Spleen (tissue), 11 donors: ENCODE measurements around the gene DGKG. TPM values are rescaled to one million over a fixed set of nuclear protein-coding genes. Genes with fewer than 3 reads are reported as not detected.

Source experiments
- DNase-seq: peaks from one replicate; pipeline ENCODE4 v3.0.0-alpha.2; 2020
- H3K27ac ChIP-seq, 8 donors: fragments of 200-600 bp; sonication (generic) in 7 of 8; 1 replicate in 4 of 8; 2 replicates in 4 of 8; pipeline versions ENCODE4 v1.5.0 to v1.8.0; 2016 to 2021; ENCODE audit warnings: inconsistent platforms in 4 of 8, mild to moderate bottlenecking in 4 of 8, moderate library complexity in 1 of 8
- H3K27me3 ChIP-seq, 7 donors: fragments of 200-600 bp; sonication (generic) in 6 of 7; replicated peaks in 1 of 7; 1 replicate in 4 of 7; 2 replicates in 3 of 7; pipeline versions ENCODE4 v1.5.0 to v1.8.0; 2016 to 2021; ENCODE audit warnings: inconsistent platforms in 3 of 7, mild to moderate bottlenecking in 1 of 7
- H3K36me3 ChIP-seq, 6 donors: fragments of 200-600 bp; sonication (generic) in 5 of 6; 1 replicate in 4 of 6; 2 replicates in 2 of 6; pipeline versions ENCODE4 v1.5.0 to v1.8.0; 2016 to 2021; ENCODE audit warnings: inconsistent platforms in 2 of 6
- H3K4me1 ChIP-seq, 6 donors: fragments of 200-600 bp; sonication (generic) in 5 of 6; 1 replicate in 3 of 6; 2 replicates in 3 of 6; pipeline versions ENCODE4 v1.5.0 to v1.8.0; 2016 to 2021; ENCODE audit warnings: inconsistent platforms in 3 of 6
- H3K4me3 ChIP-seq, 8 donors: fragments of 200-600 bp; sonication (generic) in 7 of 8; 1 replicate in 4 of 8; 2 replicates in 4 of 8; pipeline versions ENCODE4 v1.5.0 to v1.8.0; 2016 to 2021; ENCODE audit warnings: inconsistent platforms in 4 of 8, mild to moderate bottlenecking in 4 of 8, moderate library complexity in 2 of 8
- H3K9me3 ChIP-seq, 8 donors: fragments of 200-600 bp; sonication (generic) in 7 of 8; 1 replicate in 4 of 8; 2 replicates in 4 of 8; pipeline versions ENCODE4 v1.5.0 to v1.8.0; 2016 to 2021; ENCODE audit warnings: inconsistent platforms in 4 of 8
- POLR2A ChIP-seq, 3 donors: fragments of 450-650 bp; IDR thresholded peaks; one replicate each; pipeline ENCODE4 v1.5.1; 2017; ENCODE audit warnings: antibody characterized with exemption in 3 of 3, mild to moderate bottlenecking in 1 of 3
- POLR2AphosphoS5 ChIP-seq, 3 donors: sonication (generic); formaldehyde crosslinking; IDR thresholded peaks; one replicate each; pipeline ENCODE4 v1.5.1; 2017; ENCODE audit warnings: antibody characterized with exemption in 3 of 3
- WGBS, 5 donors: extraction: QIAGEN DNeasy Blood & Tissue Kit in 3 of 5; methylation state at CpG; one replicate each; pipeline versions ENCODE4 v1.1.5 to v1.1.7; 2013 to 2018; 5-methylcytosine and 5-hydroxymethylcytosine counted together
- intact Hi-C: fragments of 100-400 bp; cut with DNase I; formaldehyde crosslinking; loops from one replicate; pipeline ENCODE4 v1.15.0; 2023; ENCODE audit warnings: low total_unique reads
- polyA plus RNA-seq, 3 donors: library from polyadenylated mRNA; stranded (reverse); fragments of 200-250 nt; gene quantifications; one replicate each; pipeline ENCODE4 v1.2.1, GENCODE V29; 2013
- total RNA-seq, 7 donors: library from RNA; depleted of rRNA in 3 of 7; stranded (reverse); fragments of >200 nt in 3 of 7; fragmentation: NEBNext Ultra II Directional in 4 of 7; extraction: Animal tissue kit (Norgen Biotek cat#: 25700) in 4 of 7; gene quantifications; one replicate each; pipeline versions ENCODE4 v1.1.0 to v1.2.1, GENCODE V29; 2016 to 2021
- TF ChIP-seq, protein P1 (sequence below), 11 experiments: fragments of 200-600 bp in 7 of 11; fragments of 450-650 bp in 4 of 11; sonication (generic) in 4 of 11; IDR thresholded peaks in 8 of 11; conservative IDR thresholded peaks in 3 of 11; 1 replicate in 7 of 11; 2 replicates in 4 of 11; pipeline versions ENCODE4 v1.4.0 to v1.8.0; 2016 to 2021; ENCODE audit warnings: antibody characterized with exemption in 11 of 11, inconsistent platforms in 4 of 11, mild to moderate bottlenecking in 1 of 11
- donor health status: healthy with polysubstance abuse.
- donor health status: DM: no; HTN: no; CAD: no; lungs with moderate emphysema.
- donor health status: DM: no; HTN: no; CAD: no.
- donor health status: Bipolar disorder and iron deficiency.
- donor health status: healthy.
- donor health status: DM: no; HTN: no; CAD: no.
- donor health status: DM: yes; HTN: yes; CAD: no.

DGKG gene
- total and polyA plus RNA-seq, 10 donors, result 0.22 to 7.7 (median 5.4) TPM

DNA sequence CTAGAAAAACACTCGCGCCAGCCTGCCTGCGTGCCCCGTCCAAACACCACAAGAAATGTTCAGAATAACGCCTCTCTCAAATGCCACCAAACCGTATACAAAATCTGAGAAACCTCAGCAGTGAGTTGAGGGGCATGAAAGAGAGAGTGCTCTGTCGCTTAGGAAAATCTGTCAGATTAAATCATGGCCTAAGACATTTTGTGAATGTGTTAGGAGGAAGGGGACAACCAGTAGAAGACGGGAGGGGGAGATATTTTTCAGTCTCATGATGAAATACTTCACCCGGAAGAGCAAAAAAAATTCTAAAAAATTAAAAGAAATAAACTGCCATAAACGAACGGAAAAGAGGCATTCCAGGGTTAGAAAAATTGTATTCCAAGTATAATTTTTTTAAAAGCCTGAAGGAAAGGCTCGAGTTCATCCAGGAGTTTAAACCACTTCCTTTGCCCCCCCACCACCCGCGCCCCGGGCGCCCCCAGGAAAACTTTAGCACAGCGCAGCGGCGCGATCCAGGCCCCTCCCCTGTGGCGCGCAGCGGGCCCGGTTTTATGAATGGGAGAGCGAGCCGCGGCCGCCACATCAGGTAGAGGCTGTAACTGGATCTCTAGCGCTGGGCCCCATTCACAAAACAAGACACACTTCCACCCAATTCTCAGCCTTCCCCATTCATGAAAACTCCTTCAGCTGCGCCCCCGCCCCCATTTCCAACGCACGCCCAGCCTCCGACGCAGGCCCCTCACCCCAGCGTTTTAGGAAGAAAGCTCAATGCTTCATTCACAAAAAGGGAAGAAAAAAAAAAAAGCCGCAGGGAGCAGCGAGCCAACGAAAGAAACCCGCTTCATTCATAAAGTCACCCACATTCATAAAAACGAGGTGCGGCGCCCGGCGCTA is 254.6 kb downstream of the DGKG start:
- intact Hi-C loops, result no loop called here
- Histone ChIP-seq H3K4me1 (peaks cover 12 to 56% (median 42%) of the 10 kb centered on the region in 6 donors), H3K36me3 (no peaks in the 10 kb centered on the region), H3K27me3 (peaks cover 0 to 70% (median 29%) of the 10 kb centered on the region in 7 donors), H3K27ac (peak overlapping the region in 4 of 8 donors; percentile 79 to 84 (median 82)), H3K9me3 (no peaks in the 10 kb centered on the region), H3K4me3 (peak overlapping the region; percentile 52 to 77 (median 72))
- DNase-seq, result peak; percentile 90
- WGBS, 5 donors, result 2 to 4% (median 2%) methylated on average over 45 of the region's 45 CpGs
- TF ChIP-seq POLR2AphosphoS5 (IDR thresholded peaks at IDR 0.05) (peak in 2 of 3 donors; percentile 36 to 65), POLR2A (IDR thresholded peaks at IDR 0.05) (peak in 1 of 3 donors; percentile 9)
- TF ChIP-seq, protein P1, sequence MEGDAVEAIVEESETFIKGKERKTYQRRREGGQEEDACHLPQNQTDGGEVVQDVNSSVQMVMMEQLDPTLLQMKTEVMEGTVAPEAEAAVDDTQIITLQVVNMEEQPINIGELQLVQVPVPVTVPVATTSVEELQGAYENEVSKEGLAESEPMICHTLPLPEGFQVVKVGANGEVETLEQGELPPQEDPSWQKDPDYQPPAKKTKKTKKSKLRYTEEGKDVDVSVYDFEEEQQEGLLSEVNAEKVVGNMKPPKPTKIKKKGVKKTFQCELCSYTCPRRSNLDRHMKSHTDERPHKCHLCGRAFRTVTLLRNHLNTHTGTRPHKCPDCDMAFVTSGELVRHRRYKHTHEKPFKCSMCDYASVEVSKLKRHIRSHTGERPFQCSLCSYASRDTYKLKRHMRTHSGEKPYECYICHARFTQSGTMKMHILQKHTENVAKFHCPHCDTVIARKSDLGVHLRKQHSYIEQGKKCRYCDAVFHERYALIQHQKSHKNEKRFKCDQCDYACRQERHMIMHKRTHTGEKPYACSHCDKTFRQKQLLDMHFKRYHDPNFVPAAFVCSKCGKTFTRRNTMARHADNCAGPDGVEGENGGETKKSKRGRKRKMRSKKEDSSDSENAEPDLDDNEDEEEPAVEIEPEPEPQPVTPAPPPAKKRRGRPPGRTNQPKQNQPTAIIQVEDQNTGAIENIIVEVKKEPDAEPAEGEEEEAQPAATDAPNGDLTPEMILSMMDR (IDR thresholded peaks at IDR 0.05 in 8 of 11, conservative IDR thresholded peaks at IDR 0.05 in 3 of 11), result no peak

DNA sequence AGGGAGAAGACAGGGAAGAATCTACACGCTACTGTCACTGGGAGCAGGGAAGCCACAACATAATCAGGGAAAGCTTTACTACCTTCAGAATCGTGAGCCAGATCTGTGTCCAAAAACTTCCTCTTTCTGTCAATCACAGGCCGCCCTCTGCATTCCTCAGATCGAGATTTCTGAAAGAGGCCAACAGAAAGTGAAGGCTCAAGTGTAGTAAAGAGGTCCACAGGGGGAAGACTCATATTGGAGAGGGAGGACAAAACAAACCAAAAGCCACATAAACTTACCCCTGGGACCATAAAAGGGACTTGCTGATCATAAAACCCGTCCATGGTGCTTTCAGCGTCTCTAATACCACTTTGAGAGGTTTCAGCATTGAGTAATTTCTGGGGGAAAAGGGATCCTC is 256.5 kb downstream of the DGKG start:
- Histone ChIP-seq H3K27me3 (peaks cover 0 to 50% (median 12%) of the 10 kb centered on the region in 7 donors), H3K4me3 (no peak overlapping the region), H3K9me3 (no peaks in the 10 kb centered on the region), H3K27ac (no peak overlapping the region), H3K4me1 (peaks cover 12 to 43% (median 33%) of the 10 kb centered on the region in 6 donors), H3K36me3 (no peaks in the 10 kb centered on the region)
- no peak for DNase-seq
- TF ChIP-seq POLR2AphosphoS5 (IDR thresholded peaks at IDR 0.05) (no peak), POLR2A (IDR thresholded peaks at IDR 0.05) (no peak)
- TF ChIP-seq, protein P1 (IDR thresholded peaks at IDR 0.05 in 8 of 11, conservative IDR thresholded peaks at IDR 0.05 in 3 of 11), result no peak
- intact Hi-C loops, result no loop called here
- WGBS, 5 donors, result 54 to 66% (median 60%) methylated on average over 6 of the region's 6 CpGs

DNA sequence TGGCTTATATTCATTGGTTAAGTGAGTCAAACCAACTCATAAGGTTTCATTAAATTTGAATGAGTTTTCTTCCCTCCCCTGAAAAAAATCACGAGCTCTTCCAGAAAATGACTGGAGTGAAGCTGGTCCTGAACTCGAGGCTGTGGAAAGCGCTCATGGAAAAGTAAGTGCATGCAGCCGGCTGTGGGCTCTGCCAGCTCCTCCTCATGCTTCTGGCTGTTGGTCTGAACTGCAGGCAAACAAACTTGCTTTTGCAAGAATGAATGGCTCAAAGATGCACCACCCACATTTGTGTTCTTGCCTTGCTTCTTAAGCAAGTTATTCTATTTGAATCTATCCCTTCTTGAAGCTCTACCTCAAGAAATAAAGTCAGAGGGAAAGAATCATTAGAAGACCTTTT is 259.3 kb downstream of the DGKG start:
- WGBS, 5 donors, result 86 to 94% (median 90%) methylated on average over 4 of the region's 4 CpGs
- no peak for TF ChIP-seq POLR2AphosphoS5 (IDR thresholded peaks at IDR 0.05)
- TF ChIP-seq, protein P1 (IDR thresholded peaks at IDR 0.05 in 8 of 11, conservative IDR thresholded peaks at IDR 0.05 in 3 of 11), result no peak
- TF ChIP-seq POLR2A (IDR thresholded peaks at IDR 0.05), result no peak

DNA sequence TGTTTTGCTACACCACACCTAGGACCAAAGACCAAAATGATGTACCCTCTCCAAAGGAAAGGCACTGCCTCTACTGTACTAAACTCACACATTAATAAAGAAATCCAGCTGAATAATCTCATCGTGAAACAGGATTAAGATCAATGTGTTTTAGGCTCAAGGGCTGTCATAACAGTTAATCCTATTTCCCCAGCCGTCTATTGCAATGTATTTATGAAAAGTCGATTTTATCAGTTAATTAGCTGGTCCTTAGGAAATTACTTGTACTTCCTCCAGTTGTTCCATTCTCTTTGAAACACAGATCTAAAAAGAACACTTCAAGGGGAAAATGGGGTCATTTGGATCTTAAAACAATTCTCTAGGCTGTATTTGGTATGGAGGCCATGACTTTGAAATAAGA is 261.6 kb downstream of the DGKG start:
- no peak overlapping the region for H3K27ac ChIP-seq
- DNase-seq, result no peak
- 75 to 81% (median 80%) methylated on average over 3 of the region's 3 CpGs for WGBS, 5 donors
- no peak overlapping the region for H3K4me3 ChIP-seq
- no peaks in the 10 kb centered on the region for H3K9me3 ChIP-seq
- TF ChIP-seq POLR2AphosphoS5 (IDR thresholded peaks at IDR 0.05) (no peak), POLR2A (IDR thresholded peaks at IDR 0.05) (no peak)
- TF ChIP-seq, protein P1 (IDR thresholded peaks at IDR 0.05 in 8 of 11, conservative IDR thresholded peaks at IDR 0.05 in 3 of 11), result no peak
- intact Hi-C loops, result no loop called here
- peaks cover 0 to 42% (median 6%) of the 10 kb centered on the region in 7 donors for H3K27me3 ChIP-seq
- H3K4me1 ChIP-seq, result peaks cover 6 to 31% (median 15%) of the 10 kb centered on the region in 6 donors
- H3K36me3 ChIP-seq, result no peaks in the 10 kb centered on the region

More for the DNA sequence above, 259.3 kb downstream of the DGKG start:
- Histone ChIP-seq H3K9me3 (no peaks in the 10 kb centered on the region), H3K27me3 (peaks cover 0 to 44% (median 12%) of the 10 kb centered on the region in 7 donors), H3K27ac (no peak overlapping the region), H3K4me3 (no peak overlapping the region), H3K36me3 (no peaks in the 10 kb centered on the region), H3K4me1 (peaks cover 9 to 32% (median 18%) of the 10 kb centered on the region in 6 donors)
- intact Hi-C loops, result no loop called here
- no peak for DNase-seq
